Neural progenitor cell (in vitro differentiated cells): ENCODE measurements around the gene TREM2.

Experiments used
- EZH2phosphoT487 ChIP-seq: fragments of 200-600 bp; sonication (generic); IDR thresholded peaks from 2 replicates; pipeline ENCODE4 v1.6.1; 2017; ENCODE audit warnings: antibody characterized with exemption
- TF ChIP-seq, protein P1 (sequence below): fragments of 200-600 bp; sonication (generic); IDR thresholded peaks from 2 replicates; pipeline ENCODE4 v1.5.1; 2017; ENCODE audit warnings: antibody characterized with exemption, mild to moderate bottlenecking

DNA sequence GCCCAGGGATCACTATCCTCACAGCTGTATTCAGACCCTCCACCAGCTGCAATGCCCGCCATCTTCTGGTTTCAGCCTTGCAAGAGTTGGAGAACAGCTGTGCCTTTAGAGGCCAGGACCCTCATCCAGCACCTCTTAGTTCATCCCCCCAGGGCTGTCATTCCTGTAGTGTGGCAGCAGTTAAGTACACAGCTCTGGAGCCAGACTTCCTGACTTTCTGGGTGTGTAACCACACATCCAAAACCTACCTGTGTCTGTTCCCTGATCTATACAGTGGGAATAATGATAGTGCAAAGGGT, 452 bp upstream of the TREM2 start:
- TF ChIP-seq, protein P1, sequence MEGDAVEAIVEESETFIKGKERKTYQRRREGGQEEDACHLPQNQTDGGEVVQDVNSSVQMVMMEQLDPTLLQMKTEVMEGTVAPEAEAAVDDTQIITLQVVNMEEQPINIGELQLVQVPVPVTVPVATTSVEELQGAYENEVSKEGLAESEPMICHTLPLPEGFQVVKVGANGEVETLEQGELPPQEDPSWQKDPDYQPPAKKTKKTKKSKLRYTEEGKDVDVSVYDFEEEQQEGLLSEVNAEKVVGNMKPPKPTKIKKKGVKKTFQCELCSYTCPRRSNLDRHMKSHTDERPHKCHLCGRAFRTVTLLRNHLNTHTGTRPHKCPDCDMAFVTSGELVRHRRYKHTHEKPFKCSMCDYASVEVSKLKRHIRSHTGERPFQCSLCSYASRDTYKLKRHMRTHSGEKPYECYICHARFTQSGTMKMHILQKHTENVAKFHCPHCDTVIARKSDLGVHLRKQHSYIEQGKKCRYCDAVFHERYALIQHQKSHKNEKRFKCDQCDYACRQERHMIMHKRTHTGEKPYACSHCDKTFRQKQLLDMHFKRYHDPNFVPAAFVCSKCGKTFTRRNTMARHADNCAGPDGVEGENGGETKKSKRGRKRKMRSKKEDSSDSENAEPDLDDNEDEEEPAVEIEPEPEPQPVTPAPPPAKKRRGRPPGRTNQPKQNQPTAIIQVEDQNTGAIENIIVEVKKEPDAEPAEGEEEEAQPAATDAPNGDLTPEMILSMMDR, result no peak
- no peak for TF ChIP-seq EZH2phosphoT487
